ENCODE measurements around the gene MSH3.

Gene MSH3

DNA sequence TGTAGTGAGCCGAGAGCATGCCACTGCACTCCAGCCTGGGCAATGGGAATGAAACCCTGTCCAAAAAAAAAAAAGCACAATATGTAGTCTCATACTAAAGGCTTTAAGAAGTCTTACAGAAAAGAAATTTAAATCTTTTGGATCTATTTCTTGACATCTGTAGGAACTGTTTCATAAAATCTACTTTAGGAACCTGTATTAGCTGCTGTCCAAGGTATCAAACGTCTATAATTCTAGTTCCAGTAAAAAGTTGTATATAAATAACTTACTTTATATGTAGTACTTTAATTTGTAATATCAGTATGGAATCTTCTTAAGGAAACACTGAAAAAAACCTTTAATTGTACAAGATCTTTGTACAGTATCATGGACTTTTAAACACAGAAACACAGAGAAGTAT lies 199.0 kb downstream of the MSH3 start:
- Mint-ChIP-seq H3K4me1 (ENCODE audit: low read depth) (peaks cover 13% of the 10 kb centered on the region), H3K4me3 (no peak overlapping the region), H3K27me3 (ENCODE audit: low read depth) (no peaks in the 10 kb centered on the region), H3K9me3 (peaks cover 40% of the 10 kb centered on the region), H3K36me3 (ENCODE audit: low read depth) (peaks cover 66% of the 10 kb centered on the region), H3K27ac (no peak overlapping the region)
- DNase-seq (ENCODE audit: low spot score), result no peak

DNA sequence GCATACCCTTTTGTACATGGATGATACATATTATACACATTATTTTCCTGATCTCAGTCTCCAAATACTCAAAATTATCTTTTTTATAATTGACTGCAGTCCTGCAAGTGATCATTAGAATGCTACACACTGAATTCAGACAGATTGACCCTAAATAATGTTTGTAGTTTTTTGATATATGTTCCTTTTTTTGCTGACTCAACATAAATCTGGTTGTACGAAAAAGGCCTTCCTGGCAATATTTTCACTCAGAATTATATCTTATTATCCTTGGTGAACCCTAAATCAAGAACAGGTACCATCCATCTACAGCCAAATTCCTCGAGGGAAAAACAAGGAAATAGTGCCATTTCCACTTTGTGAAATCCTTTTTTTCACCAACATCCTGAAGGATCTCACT lies 200.1 kb downstream of the MSH3 start:
- no peak overlapping the region for H3K4me3 Mint-ChIP-seq
- no peak overlapping the region for H3K27ac Mint-ChIP-seq
- peaks cover 41% of the 10 kb centered on the region for H3K9me3 Mint-ChIP-seq
- peaks cover 13% of the 10 kb centered on the region for H3K4me1 Mint-ChIP-seq (ENCODE audit: low read depth)
- H3K27me3 Mint-ChIP-seq (ENCODE audit: low read depth), result no peaks in the 10 kb centered on the region
- DNase-seq (ENCODE audit: low spot score), result no peak
- peaks cover 59% of the 10 kb centered on the region for H3K36me3 Mint-ChIP-seq (ENCODE audit: low read depth)

DNA sequence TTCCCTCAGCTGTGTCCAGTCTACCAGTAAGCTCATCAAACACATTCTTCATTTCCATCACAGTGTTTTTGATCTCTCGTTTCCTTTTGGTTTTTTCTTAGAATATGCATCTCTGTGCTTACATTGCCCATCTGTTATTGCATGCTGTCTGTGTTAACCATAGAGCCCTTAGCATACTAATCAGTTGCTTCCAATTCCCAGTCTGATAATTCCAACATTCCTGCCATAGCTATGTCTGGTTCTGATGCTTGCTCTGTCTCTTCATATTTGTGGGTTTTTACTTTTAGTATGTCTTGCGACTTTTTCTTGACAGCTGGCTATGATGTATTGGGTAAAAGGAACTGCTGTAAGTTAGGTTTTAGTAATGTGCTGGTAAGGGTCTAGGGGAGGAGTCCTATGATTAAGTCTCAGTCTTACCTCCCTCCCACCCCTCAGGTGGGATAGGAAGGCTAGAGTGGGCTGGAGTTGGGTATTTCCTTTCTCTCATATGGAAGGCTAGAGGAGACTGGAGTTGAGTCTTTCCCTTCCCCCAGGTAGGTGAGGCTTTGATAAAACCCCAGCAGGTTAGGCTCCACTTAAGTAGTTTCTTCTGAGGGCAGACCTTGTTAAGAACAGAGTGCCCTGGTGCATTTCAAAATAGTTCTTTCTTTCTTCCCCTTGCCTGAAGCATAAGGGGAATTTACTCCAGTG lies 206.6 kb downstream of the MSH3 start:
- no peak for DNase-seq (ENCODE audit: low spot score)
- Mint-ChIP-seq H3K27ac (no peak overlapping the region), H3K36me3 (ENCODE audit: low read depth) (peaks cover 37% of the 10 kb centered on the region)

DNA sequence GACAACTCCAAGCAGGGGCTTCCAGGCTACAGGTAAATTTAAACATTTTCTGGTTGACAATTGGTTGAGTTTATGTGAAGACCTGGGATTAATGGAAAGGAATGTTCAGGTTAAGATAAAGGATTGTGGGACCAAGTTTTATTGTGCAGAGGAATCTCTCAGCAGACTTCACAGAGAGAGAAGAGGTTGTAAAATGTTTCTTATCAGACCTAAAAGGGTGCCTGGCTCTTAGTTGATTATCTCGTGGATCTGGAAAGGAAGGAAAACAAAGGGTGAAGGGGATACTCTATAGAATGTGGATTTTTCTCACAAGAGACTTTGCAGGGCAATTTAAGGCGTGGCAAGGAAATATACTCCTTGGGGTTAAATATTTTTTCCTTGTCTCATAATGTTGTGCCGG lies 209.3 kb downstream of the MSH3 start:
- H3K4me3 Mint-ChIP-seq, result no peak overlapping the region
- no peak for DNase-seq (ENCODE audit: low spot score)
- peaks cover 32% of the 10 kb centered on the region for H3K4me1 Mint-ChIP-seq (ENCODE audit: low read depth)
- H3K27ac Mint-ChIP-seq, result no peak overlapping the region
- peaks cover 38% of the 10 kb centered on the region for H3K36me3 Mint-ChIP-seq (ENCODE audit: low read depth)
- H3K27me3 Mint-ChIP-seq (ENCODE audit: low read depth), result no peaks in the 10 kb centered on the region
- H3K9me3 Mint-ChIP-seq, result peaks cover 4% of the 10 kb centered on the region

More for the DNA sequence above, 206.6 kb downstream of the MSH3 start:
- H3K27me3 Mint-ChIP-seq (ENCODE audit: low read depth), result no peaks in the 10 kb centered on the region
- H3K4me1 Mint-ChIP-seq (ENCODE audit: low read depth), result peaks cover 21% of the 10 kb centered on the region
- H3K4me3 Mint-ChIP-seq, result no peak overlapping the region
- H3K9me3 Mint-ChIP-seq, result peaks cover 24% of the 10 kb centered on the region

DNA sequence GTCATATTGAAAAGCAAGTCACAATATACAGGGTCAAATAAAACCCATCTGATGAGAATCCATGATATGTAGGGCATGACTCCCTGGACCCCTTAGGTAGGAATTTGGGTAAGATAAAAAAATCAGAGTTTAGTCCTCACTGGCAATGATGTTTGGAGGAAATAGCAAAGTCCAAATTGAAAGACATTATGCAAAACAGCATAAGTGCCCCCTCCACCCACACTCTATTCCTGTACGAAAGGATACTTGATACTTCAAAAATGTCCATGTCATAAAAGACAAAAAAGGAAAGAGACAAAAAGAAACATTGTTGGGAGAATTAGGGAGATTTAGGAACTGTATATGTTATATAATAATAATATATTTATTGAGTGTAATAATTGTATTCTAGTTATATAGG lies 209.7 kb downstream of the MSH3 start:
- Mint-ChIP-seq H3K4me1 (ENCODE audit: low read depth) (peaks cover 32% of the 10 kb centered on the region), H3K36me3 (ENCODE audit: low read depth) (peaks cover 38% of the 10 kb centered on the region), H3K27ac (no peak overlapping the region), H3K27me3 (ENCODE audit: low read depth) (no peaks in the 10 kb centered on the region), H3K9me3 (peaks cover 3% of the 10 kb centered on the region), H3K4me3 (no peak overlapping the region)
- no peak for DNase-seq (ENCODE audit: low spot score)

DNA sequence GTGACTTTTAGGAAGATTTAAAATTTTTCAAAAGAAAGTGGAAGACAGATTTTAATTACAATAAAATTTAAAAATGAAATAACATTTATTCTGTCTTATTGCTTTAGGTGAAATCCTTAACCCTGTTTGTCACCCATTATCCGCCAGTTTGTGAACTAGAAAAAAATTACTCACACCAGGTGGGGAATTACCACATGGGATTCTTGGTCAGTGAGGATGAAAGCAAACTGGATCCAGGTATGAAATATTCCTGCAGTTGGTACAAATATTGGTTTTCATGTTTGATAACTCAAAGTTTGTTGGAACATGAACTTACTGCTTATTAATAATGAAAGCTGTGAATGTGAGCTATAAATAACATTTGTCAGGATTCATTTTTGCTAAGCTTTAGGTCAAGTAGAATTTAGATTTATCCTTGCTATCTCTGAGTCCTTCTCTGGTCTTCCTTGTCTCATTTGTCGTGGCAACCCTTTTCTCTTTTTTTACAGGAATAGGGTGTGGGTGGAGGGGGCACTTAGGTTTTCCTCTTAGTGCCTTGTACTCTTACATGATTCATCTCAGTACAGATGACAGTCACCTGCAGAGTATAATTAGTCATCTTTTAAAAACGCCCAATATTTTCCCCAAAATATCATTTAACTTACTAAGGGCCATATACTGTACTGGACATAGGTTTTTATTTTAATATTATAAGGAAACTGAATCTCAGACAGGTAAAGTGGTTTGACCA lies 210.4 kb downstream of the MSH3 start:
- H3K27me3 Mint-ChIP-seq (ENCODE audit: low read depth), result no peaks in the 10 kb centered on the region
- peaks cover 32% of the 10 kb centered on the region for H3K4me1 Mint-ChIP-seq (ENCODE audit: low read depth)
- no peak overlapping the region for H3K27ac Mint-ChIP-seq
- DNase-seq (ENCODE audit: low spot score), result peak; percentile 47
- H3K36me3 Mint-ChIP-seq (ENCODE audit: low read depth), result peaks cover 36% of the 10 kb centered on the region
- H3K9me3 Mint-ChIP-seq, result peaks cover 3% of the 10 kb centered on the region
- no peak overlapping the region for H3K4me3 Mint-ChIP-seq

DNA sequence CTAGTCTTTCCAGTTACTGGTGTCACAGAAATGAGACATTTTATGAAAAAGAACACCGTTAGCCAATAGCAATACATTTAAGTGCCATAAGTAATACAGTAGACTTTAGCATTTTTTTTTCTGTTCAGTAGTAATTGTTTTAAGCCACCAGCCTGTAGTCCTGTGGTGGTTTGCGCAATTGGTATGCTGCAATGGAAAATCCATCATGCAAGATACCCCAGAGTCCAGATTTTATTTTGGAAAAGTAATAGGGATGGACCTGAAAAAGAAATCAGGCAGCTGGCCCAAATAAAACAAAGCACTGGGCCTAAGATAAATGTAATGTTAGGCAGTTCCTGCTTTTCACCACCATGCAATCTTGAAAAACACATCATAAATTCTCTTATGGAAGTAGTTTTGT lies 211.1 kb downstream of the MSH3 start:
- Mint-ChIP-seq H3K4me3 (no peak overlapping the region), H3K9me3 (peaks cover 3% of the 10 kb centered on the region), H3K4me1 (ENCODE audit: low read depth) (peaks cover 27% of the 10 kb centered on the region), H3K27ac (no peak overlapping the region), H3K36me3 (ENCODE audit: low read depth) (peaks cover 36% of the 10 kb centered on the region), H3K27me3 (ENCODE audit: low read depth) (no peaks in the 10 kb centered on the region)
- DNase-seq (ENCODE audit: low spot score), result no peak

DNA sequence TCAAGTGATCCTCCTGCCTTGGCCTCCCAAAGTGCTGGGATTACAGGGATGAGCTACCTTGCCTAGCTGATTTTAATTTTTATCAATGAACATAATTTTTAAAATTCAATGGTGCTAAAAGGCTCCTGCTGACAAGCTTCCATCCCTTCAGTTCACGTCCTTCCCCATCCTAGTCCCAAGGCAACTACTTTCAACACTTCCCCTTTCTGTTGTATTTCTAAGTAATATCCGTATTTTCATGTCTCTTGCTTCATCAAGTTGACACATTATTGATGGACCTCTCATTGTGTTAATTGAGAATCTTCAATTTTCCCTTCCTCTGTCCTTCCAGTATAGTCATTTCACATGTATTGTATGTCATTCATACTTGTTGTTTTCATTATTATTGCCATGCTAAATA lies 211.9 kb downstream of the MSH3 start:
- Mint-ChIP-seq H3K36me3 (ENCODE audit: low read depth) (peaks cover 33% of the 10 kb centered on the region), H3K4me3 (no peak overlapping the region), H3K27ac (peak overlapping the region; percentile 22)

DNA sequence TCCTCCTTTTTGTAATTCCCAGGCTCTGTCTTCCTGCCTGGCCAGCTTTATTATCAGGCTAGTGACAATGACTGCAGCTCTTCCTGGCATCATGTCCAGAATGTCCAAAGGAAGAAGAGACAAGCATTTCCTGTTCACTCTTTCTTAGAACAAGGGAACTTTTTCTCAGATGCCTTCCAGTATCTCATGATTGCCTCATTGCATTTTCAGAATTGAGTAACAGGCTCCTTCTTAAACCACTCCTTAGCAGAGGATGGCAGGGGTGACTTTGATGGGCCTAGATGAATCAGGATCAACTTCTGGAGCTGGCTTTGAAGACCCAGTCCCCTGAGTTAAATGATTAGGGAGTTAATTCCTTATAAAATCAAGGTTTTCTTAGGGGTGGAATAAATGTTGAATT lies 212.8 kb downstream of the MSH3 start:
- no peak for DNase-seq (ENCODE audit: low spot score)
- peaks cover 40% of the 10 kb centered on the region for H3K36me3 Mint-ChIP-seq (ENCODE audit: low read depth)
- H3K4me3 Mint-ChIP-seq, result no peak overlapping the region
- no peaks in the 10 kb centered on the region for H3K9me3 Mint-ChIP-seq
- H3K27me3 Mint-ChIP-seq (ENCODE audit: low read depth), result no peaks in the 10 kb centered on the region
- H3K4me1 Mint-ChIP-seq (ENCODE audit: low read depth), result peaks cover 25% of the 10 kb centered on the region
- H3K27ac Mint-ChIP-seq, result no peak overlapping the region

More for the DNA sequence above, 211.9 kb downstream of the MSH3 start:
- Mint-ChIP-seq H3K9me3 (no peaks in the 10 kb centered on the region), H3K27me3 (ENCODE audit: low read depth) (no peaks in the 10 kb centered on the region), H3K4me1 (ENCODE audit: low read depth) (peaks cover 22% of the 10 kb centered on the region)
- DNase-seq (ENCODE audit: low spot score), result no peak

DNA sequence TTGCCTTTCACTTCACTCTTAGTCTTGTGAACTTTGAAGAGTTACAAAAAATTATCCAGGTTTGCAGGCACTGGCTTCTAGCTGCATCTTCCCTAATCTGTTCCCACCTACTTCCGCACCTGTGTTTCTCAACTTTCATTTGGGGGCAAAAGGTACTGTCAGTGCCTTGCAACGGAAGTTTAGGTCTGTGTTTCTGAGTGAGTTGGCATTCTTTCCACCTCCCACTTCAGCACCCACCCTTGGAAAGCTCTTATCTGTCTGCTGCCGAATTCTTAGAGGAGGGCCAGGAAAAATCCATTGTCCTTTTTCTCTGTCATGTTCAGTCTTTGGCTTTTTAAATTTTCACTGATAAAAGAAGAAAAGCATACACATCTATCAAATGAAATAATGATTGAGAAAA lies 216.0 kb downstream of the MSH3 start:
- Mint-ChIP-seq H3K4me3 (no peak overlapping the region), H3K9me3 (no peaks in the 10 kb centered on the region), H3K27me3 (ENCODE audit: low read depth) (no peaks in the 10 kb centered on the region), H3K27ac (no peak overlapping the region), H3K4me1 (ENCODE audit: low read depth) (peaks cover 17% of the 10 kb centered on the region), H3K36me3 (ENCODE audit: low read depth) (peaks cover 50% of the 10 kb centered on the region)
- no peak for DNase-seq (ENCODE audit: low spot score)

DNA sequence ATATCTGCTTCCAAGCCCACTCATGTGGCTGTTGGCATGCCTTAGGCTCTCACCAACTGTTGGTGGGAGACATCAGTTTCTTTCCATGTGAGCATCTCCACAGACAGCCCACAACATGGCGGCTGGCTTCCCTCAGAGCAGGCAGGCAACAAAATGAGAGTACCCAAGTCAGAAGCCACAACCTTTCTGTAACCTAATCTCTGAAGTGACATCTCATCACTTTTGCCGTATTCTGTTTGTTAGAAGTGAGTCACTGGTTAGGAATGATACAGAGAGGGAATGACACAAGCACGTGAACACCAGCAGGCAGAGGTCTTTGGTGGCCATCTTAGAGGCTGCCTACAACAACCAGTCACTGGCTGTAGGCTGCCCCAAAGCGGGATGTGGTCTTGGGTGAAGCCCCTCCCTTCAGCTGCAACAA lies 217.1 kb downstream of the MSH3 start:
- H3K9me3 Mint-ChIP-seq, result no peaks in the 10 kb centered on the region
- DNase-seq (ENCODE audit: low spot score), result peak; percentile 57
- peaks cover 13% of the 10 kb centered on the region for H3K4me1 Mint-ChIP-seq (ENCODE audit: low read depth)
- peaks cover 51% of the 10 kb centered on the region for H3K36me3 Mint-ChIP-seq (ENCODE audit: low read depth)
- no peak overlapping the region for H3K27ac Mint-ChIP-seq
- no peak overlapping the region for H3K4me3 Mint-ChIP-seq
- no peaks in the 10 kb centered on the region for H3K27me3 Mint-ChIP-seq (ENCODE audit: low read depth)

DNA sequence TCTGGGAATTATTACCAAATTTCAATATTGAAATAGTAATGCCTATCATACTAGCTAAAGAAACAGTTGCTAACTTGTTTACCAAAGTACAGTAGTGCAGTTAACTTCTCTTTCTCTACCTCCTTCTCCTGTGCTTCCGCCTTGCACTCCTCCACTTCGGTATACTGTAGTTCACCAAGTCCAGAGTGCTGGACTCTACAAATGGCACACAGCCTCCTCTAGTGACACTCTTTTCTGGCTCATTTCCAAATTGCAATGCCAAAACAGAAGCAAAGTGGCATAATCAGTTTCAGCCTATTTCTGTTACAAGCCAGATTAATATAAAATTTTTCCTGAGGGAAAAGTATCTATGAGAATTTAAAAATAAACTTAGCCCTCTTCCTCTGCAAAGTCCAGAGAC lies 219.7 kb downstream of the MSH3 start:
- H3K9me3 Mint-ChIP-seq, result no peaks in the 10 kb centered on the region
- H3K4me3 Mint-ChIP-seq, result no peak overlapping the region
- peaks cover 5% of the 10 kb centered on the region for H3K4me1 Mint-ChIP-seq (ENCODE audit: low read depth)
- H3K27me3 Mint-ChIP-seq (ENCODE audit: low read depth), result no peaks in the 10 kb centered on the region
- no peak for DNase-seq (ENCODE audit: low spot score)
- H3K27ac Mint-ChIP-seq, result no peak overlapping the region
- H3K36me3 Mint-ChIP-seq (ENCODE audit: low read depth), result peaks cover 47% of the 10 kb centered on the region

DNA sequence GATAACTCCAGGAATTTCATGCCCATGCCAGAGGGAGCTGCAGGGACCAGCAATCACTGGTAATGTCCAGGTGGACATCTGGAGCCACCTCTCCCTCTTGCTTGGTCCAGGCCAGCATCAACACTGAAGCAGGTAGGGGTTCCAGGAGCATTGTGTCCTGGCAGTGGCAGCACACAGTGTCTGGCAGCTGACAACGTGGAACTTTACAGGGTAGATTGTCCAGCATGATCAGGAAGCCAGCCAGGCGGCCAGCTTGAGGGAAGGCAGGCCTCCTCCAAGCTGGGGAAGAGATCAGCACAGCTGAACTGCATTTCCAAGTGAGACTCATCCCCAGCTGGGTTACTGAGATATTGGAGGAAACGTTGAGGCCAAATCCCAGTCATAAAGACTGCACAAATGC lies 223.1 kb downstream of the MSH3 start:
- Mint-ChIP-seq H3K27ac (no peak overlapping the region), H3K4me3 (no peak overlapping the region), H3K27me3 (ENCODE audit: low read depth) (no peaks in the 10 kb centered on the region), H3K9me3 (no peaks in the 10 kb centered on the region), H3K4me1 (ENCODE audit: low read depth) (peaks cover 1% of the 10 kb centered on the region), H3K36me3 (ENCODE audit: low read depth) (peaks cover 42% of the 10 kb centered on the region)
- no peak for DNase-seq (ENCODE audit: low spot score)

DNA sequence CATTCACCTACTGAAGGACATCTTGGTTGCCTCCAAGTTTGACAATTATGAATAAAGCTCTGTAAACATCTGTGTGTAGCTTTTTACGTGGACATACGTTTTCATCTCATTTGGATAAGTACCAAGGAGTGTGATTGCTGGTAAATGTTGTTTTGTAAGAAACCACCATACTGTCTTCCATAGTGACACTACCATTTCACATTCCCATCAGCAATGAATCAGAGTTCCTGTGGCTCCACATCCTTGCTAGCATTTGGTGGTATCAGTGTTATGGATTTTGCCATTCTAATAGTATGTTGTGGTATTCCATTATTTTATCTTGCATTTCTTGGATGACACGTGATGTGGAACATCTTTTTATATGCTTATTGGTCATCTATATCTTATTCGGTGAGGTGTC lies 227.3 kb downstream of the MSH3 start:
- H3K27me3 Mint-ChIP-seq (ENCODE audit: low read depth), result no peaks in the 10 kb centered on the region
- peaks cover 26% of the 10 kb centered on the region for H3K36me3 Mint-ChIP-seq (ENCODE audit: low read depth)
- no peak overlapping the region for H3K4me3 Mint-ChIP-seq
- no peaks in the 10 kb centered on the region for H3K9me3 Mint-ChIP-seq
- peaks cover 14% of the 10 kb centered on the region for H3K4me1 Mint-ChIP-seq (ENCODE audit: low read depth)
- no peak for DNase-seq (ENCODE audit: low spot score)
- H3K27ac Mint-ChIP-seq, result no peak overlapping the region

All from T-helper 2 cell treated with Interferon-gamma antibody and Interleukin-4, amounts not matched to agents 5 μg/mL and 100 μg/mL, for 36 hours (primary cell).